ENCODE data around the gene MAP4K2.

Gene MAP4K2

DNA sequence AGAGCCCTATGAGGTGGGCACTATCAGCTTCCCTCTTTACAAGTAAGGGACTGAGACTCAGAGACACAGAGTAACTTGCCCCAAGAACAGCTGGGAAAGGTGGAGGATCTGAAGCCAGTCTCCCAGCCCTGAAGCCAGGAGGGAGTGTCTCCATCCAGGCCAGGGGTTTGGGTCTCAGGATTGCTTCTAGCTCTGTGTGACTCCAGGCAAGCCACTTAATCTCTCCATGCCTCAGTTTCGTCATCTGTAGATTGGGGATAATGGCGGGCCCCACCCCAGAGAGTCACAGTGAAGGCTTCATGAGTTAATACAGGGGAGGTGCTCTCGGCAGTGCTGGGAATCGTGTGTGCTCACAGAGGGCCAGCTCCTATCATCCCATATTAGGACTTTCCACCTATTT, 10.5 kb downstream of the MAP4K2 start:
- DNase-seq: no peak
- no peaks in the 10 kb centered on the region for H3K9me3 ChIP-seq (ENCODE audit: severe bottlenecking)
- no peak for TF ChIP-seq CTCF (IDR thresholded peaks at IDR 0.05; ENCODE audit: low read depth, low read length)
- H3K4me3 ChIP-seq (ENCODE audit: low read depth, low read length): no peak overlapping the region
- H3K36me3 ChIP-seq: peaks cover 15% of the 10 kb centered on the region
- no peak overlapping the region for H3K27ac ChIP-seq
- H3K27me3 ChIP-seq (ENCODE audit: insufficient read depth, low read depth, severe bottlenecking): no peaks in the 10 kb centered on the region

DNA sequence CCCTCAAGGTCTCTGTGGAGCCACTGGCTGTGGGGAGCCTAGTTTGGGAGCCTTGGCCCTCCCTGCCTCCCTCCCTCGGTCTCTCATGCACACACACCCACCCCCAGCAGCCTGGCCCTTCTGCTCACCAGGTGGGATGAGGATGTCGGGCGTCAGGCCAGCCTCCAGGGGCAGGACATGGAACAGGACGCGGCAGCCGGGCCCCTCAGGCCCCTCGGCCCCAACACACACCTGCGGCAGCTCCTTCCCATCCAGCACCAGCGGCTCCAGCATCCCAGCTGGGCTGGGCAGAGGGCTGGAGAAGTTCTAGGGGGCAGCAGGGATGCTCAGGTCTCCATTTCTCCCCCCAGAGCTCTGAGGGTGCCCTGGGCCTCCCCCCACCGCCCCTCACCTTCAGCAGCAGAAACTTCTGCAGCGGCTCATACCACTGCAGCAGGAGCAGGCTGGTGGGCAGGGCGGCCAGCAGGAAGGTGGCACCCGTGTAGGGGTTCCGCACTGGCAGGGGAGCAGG, 11.2 kb downstream of the MAP4K2 start:
- DNase-seq: no peak
- no peaks in the 10 kb centered on the region for H3K9me3 ChIP-seq (ENCODE audit: severe bottlenecking)
- no peak overlapping the region for H3K4me3 ChIP-seq (ENCODE audit: low read depth, low read length)
- H3K27ac ChIP-seq: no peak overlapping the region
- H3K36me3 ChIP-seq: peaks cover 15% of the 10 kb centered on the region
- no peak for TF ChIP-seq CTCF (IDR thresholded peaks at IDR 0.05; ENCODE audit: low read depth, low read length)
- no peaks in the 10 kb centered on the region for H3K27me3 ChIP-seq (ENCODE audit: insufficient read depth, low read depth, severe bottlenecking)

GRCh38 chr11:64790205-64791095, 12.6 kb downstream of the MAP4K2 start:
- H3K4me3 ChIP-seq (ENCODE audit: low read depth, low read length): no peak overlapping the region
- no peak overlapping the region for H3K27ac ChIP-seq
- H3K9me3 ChIP-seq (ENCODE audit: severe bottlenecking): no peaks in the 10 kb centered on the region
- no peaks in the 10 kb centered on the region for H3K27me3 ChIP-seq (ENCODE audit: insufficient read depth, low read depth, severe bottlenecking)
- no peak for TF ChIP-seq CTCF (IDR thresholded peaks at IDR 0.05; ENCODE audit: low read depth, low read length)
- peaks cover 8% of the 10 kb centered on the region for H3K36me3 ChIP-seq
- DNase-seq: no peak

GRCh38 chr11:64789331-64790204, 13.4 kb downstream of the MAP4K2 start:
- no peak for DNase-seq
- Histone ChIP-seq H3K9me3 (ENCODE audit: severe bottlenecking) (no peaks in the 10 kb centered on the region), H3K27ac (no peak overlapping the region), H3K4me3 (ENCODE audit: low read depth, low read length) (no peak overlapping the region), H3K27me3 (ENCODE audit: insufficient read depth, low read depth, severe bottlenecking) (no peaks in the 10 kb centered on the region), H3K36me3 (peaks cover 8% of the 10 kb centered on the region)
- no peak for TF ChIP-seq CTCF (IDR thresholded peaks at IDR 0.05; ENCODE audit: low read depth, low read length)

DNA sequence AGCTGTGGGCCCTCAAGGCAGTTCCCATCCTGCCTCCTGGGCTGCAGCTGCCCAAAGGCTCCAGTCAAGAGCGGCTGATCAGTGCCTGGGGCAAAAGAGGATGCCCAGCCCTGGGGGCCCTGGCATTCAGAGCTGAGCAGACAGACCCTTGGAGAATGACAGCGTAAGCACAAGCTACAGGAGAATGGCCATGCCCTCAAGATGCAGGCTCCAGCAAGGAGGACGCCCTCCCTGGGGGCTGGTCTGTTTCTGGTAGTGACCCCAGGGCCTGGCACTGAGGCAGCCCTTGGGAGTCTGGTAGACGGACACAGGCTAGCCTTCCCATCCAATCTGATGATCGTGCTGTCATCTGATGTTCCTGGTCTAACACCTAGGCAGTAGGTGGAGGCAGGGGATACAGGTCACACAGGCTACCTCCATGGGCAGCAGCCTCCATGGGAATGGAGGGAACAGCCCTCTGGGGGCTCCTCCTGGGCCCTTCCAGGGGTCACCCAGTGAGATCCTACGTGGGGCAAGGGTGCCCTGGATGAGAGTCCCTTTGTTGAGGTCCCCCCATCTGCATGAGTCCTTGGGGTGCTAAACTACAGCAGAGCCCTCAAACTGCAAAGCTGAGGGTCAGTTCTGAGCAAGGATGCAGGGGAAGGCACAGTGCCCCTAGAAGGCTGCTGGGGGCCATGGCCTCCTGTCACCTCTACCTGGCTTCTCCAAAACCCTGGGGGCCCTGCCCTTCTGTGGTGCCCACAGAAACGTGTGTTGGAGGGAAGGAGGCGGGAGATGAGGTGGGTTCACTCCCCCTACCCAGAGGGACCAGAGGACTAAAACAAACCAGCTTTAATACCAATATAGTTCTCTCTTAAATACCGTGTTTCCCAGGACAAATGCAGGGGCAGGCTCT, 14.4 kb downstream of the MAP4K2 start:
- no peak overlapping the region for H3K27ac ChIP-seq
- no peaks in the 10 kb centered on the region for H3K9me3 ChIP-seq (ENCODE audit: severe bottlenecking)
- no peaks in the 10 kb centered on the region for H3K27me3 ChIP-seq (ENCODE audit: insufficient read depth, low read depth, severe bottlenecking)
- DNase-seq: no peak
- no peak for TF ChIP-seq CTCF (IDR thresholded peaks at IDR 0.05; ENCODE audit: low read depth, low read length)
- H3K4me3 ChIP-seq (ENCODE audit: low read depth, low read length): no peak overlapping the region
- peaks cover 8% of the 10 kb centered on the region for H3K36me3 ChIP-seq

All from WERI-Rb-1 (cell line).